NCI-H1930 (cell line): ENCODE data around the gene RBFOX2.
"Not testable (repeated sequence)": the region's sequence is repeated elsewhere in the genome, so short reads cannot be mapped to it uniquely, and the experiment has no call there.

Experiments
- DNase-seq, 2 experiments: peaks; one replicate each; lab custom pipeline; 2025; lab: John Stamatoyannopoulos, UW

The RBFOX2 gene, protein sequence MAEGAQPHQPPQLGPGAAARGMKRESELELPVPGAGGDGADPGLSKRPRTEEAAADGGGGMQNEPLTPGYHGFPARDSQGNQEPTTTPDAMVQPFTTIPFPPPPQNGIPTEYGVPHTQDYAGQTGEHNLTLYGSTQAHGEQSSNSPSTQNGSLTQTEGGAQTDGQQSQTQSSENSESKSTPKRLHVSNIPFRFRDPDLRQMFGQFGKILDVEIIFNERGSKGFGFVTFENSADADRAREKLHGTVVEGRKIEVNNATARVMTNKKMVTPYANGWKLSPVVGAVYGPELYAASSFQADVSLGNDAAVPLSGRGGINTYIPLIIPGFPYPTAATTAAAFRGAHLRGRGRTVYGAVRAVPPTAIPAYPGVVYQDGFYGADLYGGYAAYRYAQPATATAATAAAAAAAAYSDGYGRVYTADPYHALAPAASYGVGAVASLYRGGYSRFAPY

DNA sequence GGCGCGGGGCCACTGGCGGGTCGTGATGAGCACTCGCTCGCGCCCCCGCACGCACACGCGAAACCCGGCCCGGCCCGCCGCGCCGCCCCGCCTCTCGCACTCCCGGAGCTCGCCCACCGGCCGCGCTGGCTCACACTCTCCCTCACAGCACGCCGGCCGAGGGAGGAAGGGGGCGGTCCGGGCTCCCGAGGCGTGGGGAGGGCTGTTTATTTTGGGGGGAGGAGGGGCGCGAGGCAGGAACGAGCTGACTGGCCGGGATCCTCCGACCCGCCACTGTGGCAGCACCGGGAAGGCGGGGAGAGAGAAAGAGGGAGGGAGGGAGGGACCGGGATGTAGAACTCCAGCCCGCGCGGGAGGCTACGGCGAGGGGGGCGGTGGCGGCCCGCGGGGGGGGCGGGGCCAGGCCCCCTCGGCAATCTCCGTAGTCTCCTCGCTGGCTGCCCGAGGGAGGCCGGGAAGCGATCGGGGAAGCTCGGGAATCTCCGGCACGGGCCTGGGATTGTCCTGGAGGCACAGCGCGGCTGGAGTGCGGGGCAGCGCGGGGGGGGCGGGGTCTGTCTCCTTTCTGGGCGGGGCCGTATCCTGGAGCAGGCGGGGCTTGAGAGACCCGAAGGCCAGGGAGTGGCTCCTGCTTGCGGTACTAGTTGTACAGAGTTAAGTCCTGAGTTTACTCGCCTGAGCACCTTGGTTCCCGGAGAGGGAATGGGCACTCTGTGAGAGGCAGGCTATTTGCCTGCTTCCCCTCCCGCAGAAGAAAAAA lies at the start of gene RBFOX2:
TSS of gene RBFOX2 (minus strand) at position 179 of the 760 bp plus-strand sequence. CDS start 399 bp downstream, outside the sequence.
- peak; percentile 92 to 94 for DNase-seq

DNA sequence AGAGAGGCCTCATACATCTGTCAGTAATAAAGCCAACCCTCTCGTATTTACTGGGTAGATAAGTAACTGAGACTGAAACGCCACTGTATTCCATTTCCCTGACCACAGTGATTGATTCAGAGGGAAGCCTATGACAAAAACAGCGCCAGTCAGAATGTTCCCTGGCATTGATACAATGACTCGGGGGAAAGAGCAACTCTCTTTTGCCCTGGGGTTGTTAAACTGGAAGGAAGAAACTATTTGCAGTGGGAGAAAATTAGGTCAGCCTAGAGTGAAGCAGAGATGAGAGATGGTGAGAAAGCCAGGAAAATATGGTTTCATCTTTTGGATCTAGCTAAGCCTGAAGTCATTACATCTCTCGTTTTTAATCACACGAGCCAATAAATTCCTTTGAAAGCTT lies 48.6 kb upstream of the RBFOX2 start:
- DNase-seq, result no peak

DNA sequence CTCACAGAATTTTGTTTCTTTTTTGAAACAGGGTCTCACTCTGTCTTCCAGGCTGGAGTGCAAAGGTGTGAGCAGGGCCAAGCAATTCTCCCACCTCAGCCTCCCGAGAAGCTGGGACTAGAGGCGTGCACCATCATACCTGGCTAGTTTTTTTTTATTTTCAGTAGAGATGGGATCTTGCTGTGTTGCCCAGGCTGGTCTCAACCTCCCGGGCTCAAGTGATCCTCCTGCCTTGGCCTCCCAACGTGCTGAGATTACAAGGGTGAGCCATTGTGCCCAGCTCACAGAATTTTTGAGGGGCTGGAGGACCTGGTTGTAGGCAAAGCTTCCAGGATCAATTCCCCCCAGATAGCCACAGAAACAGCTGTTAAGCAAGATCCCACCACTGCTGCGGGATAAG lies 47.1 kb upstream of the RBFOX2 start:
- no peak for DNase-seq

DNA sequence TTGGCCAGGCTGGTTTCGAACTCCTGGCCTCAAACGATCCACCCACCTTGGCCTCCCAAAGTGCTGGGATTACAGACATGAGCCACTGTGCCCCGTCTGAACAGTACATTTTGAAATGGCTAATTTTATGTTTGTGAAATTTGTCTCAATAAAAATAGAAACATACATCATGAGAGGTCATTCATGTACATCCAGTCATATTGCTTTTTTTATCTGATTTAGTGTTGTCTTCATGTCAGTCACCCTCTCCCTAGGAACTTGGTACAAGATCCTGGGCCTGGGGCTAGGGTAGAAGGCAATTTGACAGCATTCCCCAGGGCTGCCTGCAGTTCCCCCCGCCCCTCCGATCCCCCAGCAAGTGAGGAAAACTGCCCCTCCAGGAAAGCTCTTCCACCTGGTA lies 46.6 kb upstream of the RBFOX2 start:
- no peak for DNase-seq

DNA sequence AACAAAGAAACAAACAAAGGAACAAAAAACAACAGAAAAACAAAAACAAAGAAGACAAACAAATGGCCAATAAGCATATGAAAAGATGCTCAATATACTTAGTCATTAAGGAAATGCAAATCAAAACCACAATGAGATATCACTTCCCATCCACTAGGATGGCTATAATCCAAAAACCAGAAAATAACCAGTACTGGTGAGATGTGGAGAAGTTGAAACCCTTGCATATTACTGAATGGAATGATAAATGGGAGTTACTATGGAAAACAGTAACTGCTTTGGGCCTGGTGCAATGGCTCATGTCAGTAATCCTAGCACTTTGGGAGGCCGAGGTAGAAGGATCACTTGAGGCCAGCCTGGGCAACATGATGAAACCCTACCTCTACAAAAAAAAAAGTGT lies 44.9 kb upstream of the RBFOX2 start:
- DNase-seq, result no peak

DNA sequence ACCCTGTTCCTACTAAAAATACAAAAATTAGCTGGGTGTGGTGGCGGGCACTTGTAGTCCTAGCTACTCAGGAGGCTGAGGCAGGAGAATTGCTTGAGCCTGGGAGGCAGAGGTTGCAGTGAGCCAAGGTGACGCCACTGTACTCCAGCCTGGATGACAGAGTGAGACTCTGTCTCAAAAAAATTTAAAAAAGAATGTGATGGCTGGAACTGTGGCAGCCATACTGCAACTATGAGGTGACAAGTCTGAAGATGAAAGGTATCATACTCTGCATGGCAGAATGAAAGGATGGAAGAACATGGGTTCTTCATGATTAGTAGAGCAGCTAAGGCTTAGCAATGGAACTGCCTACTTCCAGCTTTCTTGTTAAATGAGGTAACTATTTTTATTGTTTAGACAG lies 42.0 kb upstream of the RBFOX2 start:
- DNase-seq, result not testable (repeated sequence)

DNA sequence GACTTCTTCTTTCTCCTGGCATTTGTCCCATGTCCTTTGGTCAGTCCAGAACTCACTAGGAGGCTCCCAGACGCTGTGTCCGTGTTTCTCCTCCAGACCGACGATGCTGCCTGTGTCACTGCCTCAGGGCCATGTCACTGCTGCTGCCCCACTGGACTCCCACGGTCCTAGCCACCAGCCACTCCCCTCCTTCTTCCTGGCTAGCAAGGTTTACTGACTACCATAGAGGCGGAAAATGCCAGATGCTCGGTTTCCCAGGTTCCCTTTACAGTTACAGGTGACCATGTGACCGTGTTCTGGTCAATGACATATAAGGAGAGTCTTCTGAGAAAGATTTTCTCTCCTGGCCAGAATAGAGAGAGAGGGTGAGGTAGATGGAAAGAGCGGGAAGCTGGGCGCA lies 40.7 kb upstream of the RBFOX2 start:
- no peak for DNase-seq

DNA sequence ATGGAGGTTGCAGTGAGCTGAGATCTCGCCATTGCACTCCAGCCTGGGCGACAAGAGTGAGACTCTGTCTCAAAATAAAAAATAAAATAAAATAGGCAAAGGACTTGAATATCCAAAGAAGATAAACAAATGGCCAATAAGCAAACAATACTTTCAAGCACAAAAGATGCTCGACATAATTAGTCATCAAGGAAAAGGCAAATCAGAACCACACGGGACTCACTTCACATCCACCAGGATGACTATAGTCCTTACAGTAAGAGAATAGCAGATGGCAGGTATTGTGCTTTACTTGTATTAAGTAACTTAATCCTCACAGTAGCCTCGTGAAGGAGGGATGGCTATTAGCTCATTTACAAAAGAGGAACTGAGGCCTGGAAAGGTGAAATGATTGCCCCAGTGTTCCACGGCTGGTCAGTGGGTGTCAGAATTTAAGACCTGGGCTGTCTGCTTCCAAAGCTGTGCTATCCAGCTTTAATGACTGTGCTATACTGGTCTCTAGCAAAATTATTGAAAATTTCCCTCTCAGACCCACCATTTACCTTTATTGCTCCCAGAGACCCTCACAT lies 40.2 kb upstream of the RBFOX2 start:
- no peak for DNase-seq

DNA sequence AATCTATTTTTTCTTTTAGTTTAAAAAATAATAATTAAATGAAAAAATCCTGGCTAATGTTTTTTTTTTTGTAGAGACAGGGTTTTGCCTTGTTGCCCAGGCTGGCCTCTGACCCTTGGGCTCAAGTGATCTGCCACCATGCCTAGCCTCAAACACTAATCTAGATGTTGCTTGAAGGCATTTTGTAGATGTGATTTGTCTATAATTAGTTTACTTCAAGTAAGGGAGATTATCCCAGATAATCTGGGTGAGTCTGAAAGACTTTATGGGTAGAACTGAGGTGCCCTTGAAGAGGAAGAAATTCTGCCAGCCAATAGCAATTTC lies 38.6 kb upstream of the RBFOX2 start:
- no peak for DNase-seq

DNA sequence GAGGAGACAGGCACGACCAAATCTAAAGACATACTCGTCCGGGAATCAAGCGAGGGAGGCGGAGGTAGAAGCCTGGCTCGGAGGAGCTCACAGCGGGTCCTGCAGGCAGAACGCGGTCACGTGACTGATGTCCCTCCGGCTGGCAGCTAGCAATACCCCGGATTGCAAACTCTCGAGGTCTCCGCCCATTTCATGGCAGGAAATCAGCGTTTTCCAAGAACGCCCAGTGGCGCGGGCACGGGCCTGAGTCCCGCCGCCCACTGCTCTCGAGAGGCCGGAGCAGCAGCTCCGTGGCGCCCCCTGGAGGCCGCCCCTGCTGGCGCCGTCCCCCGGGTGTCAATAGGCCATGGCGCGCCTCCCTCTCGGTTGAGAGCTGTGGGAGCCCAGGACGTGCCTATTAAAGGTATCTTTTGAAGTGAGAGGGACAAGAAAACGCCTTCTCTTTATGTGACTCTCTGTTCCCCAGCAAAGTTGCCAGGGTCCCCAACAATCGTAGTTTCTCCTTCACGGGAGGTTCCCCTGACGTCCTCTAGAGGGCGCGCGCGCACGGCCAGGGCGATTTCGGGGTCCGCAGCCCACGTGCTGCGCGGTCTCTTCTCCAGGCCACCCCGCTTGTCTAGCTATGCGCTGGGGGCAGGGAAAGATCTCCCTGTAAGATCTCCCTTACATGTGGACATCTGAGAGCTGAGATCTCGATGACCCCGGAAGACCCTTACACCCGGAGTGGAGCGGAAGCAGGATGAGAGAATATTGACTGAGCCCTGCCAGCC lies 37.3 kb upstream of the RBFOX2 start:
- DNase-seq, result peak; percentile 86 to 91

DNA sequence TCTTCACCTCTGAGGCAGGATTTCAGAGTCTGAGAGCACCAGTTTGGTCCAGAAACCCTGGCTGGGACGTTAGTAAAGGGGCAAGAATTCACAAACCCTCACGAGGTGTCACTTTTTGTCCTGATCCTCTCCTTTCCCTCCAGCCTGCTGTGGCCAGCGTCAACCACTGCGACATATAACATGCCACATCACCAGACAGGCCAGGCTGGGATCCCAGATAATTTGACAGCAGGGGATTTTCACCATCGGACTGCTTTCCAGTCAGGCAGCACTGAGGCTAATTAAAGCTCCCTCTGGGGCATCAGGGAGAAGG lies 36.8 kb upstream of the RBFOX2 start:
- no peak for DNase-seq

DNA sequence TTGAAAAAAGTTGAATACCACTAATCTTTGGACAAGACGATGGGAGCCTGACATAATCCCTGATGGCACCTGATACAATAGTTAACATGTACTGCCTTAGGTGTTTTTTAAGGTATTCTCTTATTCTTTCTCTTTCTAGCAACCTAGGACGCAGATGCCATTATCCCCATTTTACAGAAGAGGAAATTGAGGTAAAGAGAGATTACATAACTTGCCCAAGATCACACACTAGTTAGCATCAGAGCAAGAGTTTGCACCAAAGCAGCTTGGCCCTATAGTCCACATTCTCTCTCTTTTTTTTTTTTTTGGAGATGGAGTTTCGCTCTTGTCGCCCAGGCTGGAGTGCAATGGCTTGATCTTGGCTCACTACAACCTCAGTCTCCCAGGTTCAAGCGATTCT lies 35.7 kb upstream of the RBFOX2 start:
- no peak for DNase-seq

DNA sequence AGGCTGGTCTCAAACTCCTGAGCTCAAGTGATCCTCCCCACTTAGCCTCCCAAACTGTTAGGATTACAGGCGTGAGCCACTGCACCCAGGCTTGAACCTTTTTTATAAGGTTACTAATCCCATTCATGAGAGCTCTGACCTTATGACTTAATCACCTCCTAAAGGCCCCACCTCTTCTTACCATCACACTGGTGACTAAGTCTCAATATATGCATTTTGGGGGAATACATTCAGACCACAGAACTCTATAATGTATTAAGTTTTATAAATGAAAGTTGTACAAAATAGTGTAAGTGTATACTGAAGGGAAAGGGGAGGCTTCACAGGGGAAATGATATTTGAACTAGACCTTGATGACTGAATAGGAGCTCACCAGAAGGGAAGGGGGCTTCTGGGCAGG lies 28.4 kb upstream of the RBFOX2 start:
- no peak for DNase-seq

DNA sequence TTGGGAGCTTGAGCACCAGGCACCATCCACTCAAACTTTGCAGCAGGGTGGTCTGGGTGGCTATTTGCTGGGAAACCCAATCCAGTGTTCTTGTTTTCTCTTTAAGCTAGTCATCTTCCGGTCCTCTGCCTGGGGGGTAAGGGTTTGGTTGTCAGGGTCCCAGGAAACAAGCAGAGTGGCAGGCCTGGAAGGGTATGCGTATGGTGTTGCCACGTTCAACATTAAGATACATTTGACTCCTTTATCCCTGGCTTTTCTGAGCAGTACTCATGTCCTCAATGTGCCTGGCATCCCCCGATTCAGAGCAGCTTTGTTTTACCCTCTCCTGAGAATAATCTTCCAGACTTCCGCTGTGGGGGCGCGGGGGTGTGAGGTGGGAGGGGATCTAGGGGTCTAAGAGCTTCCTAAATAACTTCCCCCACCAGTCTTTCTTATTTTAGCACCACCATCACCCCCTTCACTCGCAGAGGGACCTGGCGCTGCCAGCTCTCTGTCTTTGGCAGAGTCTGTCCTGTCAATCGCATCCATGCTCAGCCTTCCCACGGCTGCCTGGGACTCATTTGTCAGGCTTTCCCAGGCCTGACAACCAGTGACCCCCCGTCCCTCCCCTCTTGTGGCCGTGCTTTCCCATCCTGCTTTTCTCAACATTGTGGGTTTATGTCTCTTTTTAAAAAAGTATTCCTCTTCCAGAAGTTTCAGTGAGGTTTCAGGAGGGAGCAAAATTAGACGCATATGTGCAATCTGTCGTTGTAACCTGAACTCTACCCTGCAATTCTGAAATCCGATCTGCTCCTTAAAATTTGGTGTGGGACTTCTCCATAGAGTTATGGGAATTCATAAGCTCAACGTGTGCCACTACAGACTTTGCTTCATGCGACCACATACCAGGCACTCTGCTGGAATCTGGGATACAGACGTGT lies 27.0 kb upstream of the RBFOX2 start:
- DNase-seq, result no peak

DNA sequence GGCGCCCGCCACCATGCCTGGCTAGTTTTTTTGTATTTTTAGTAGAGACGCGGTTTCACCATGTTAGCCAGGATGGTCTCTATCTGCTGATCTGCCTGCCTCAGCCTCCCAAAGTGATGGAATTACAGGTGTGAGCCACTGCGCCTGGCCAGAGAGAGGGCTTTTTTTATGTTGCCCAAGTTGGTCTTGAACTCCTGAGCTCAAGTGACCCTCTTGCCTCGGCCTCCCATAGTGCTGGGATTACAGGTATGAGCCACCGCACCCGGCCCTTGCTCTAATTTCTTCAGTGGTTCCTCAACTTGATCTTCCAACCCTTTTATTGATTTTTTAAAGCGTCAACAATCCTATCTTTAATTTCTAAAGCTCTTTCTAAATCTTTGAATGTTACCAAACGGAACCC lies 25.8 kb upstream of the RBFOX2 start:
- DNase-seq, result not testable (repeated sequence)

DNA sequence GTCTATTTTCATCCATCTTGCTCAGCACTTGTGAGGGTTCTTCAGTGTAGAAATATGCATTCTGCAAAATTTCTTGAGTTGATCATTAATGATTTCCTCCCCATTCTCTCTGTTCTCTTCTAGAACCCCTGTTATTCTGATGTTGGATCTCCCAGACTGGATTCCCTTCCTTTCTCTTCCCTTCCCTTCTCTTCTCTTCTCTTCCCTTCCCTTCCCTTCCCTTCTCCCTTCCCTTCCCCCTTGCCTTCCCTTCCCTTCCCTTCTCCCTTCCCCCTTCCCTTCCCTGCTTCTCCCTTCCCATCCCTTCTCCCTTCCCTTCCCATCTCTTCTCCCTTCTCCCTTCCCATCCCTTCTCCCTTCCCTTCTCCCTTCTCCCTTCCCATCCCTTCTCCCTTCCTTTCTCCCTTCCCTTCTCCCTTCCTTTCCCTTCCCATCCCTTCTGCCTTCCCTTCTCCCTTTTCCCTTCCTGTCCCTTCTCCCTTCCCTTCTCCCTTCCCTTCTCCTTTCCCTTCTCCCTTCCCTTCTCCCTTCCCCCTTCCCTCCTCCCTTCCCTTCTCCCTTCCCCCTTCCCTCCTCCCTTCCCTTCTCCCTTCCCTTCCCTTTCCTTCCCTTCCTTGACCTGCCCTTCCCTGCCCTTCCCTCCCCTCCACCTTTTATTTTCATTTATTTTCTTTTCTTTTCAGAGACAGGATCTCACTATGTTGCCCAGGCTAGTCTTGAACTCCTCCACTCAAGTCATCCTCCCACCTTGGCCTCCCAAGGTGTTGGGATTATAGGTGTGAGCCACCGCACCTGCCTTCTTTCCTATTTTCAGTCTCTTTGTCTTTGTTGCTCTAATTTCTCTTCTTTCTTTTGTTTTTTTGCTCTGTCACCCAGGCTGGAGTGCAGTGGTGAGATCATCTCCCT lies 24.9 kb upstream of the RBFOX2 start:
- DNase-seq, result no peak

DNA sequence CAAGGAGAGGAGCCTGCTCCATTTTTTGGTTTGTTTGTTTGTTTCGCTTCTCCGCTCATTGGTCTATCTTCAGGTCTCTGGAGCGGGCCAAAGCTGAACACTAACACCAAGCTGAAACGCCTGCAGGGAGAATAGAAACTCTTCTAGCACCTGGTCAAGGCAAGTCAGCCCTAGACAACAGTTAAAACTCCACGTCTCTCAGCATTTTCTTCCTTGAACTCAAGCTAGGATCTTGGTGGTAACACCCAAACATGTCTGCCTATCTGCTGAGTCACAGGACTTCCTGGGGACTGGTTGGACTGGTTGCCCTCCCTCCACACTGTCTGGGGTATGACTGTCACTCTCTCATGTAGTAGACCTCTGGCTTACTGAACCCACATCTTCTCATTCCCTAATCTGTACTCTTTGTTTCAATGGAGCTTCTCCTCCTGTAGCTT lies 23.9 kb upstream of the RBFOX2 start:
- no peak for DNase-seq

DNA sequence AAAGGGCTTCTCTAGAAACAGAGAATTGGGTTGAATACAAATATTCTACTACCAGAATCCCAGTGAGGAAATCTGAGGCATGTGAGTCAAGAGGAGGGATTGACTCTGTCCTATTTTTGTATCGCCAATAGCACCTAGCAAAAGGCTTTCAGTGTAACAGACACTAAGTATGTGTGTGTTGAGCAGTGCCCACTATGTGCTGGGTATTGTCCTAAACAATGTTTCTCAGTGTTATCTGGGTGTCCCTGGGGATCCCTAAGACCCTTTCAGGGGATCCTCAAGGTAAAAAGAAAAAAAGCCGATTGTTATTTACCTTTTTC lies 21.0 kb upstream of the RBFOX2 start:
- DNase-seq, result no peak

DNA sequence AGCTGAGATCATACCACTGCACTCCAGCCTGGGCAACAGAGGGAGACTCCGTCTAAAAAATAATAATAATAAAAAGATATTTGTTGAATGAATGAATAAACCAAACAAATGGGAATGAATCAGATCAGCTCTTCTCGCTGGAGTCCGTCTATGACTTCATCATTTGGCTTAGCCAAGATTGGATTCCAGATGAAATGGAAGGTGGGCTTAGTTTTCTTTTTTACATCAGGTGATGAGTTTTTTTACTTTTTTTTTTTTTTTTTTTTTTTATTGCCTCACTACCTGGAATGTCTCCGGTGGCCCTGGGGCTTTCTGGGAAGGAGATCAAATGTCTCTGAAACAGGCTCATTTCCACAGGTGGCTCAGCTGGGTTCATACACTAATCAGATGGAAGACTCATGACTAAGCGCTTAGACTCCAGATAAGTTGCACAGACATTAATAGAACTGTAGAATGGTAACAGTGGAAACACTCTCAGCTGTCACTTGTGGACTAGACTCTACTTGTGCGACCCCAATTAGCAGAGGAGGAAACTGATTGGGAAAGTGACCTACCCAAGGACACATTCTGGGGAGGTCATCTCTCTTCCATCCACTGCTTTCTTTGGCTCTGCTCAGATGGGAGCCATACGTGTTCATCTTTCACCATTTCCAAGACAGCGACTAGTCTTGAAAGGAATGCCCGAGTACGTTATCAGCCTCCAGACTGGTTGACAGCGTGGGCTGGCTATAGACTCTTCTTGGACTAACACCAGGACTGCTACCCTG lies 20.5 kb upstream of the RBFOX2 start:
- DNase-seq, result no peak

DNA sequence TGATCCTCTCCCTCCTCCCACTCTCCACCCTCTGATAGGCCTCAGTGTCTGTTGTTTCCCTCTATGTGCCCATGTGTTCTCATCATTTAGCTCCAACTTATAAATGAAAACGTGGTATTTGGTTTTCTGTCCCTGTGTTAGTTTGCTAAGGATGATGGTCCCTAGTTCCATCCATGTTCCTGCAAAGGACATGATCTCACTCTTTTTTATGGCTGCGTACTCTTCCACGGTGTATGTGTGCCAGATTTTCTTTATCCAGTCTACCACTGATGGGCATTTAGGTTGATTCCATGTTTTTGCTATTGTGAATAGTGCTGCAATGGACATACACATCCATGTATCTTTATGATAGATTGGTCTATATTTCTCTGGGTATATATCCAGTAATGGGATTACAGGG lies 15.9 kb upstream of the RBFOX2 start:
- DNase-seq, result not testable (repeated sequence)
